C4-2B (cell line): ENCODE data around the gene CALML4.

Experiments used
- ZFX ChIP-seq: fragments of 450-650 bp; IDR thresholded peaks from 2 replicates; pipeline ENCODE4 v1.6.1; 2017
- TF ChIP-seq, protein P1 (sequence below): fragments of 450-650 bp; conservative IDR thresholded peaks from 2 replicates; pipeline ENCODE4 v1.5.1; 2017; ENCODE audit warnings: mild to moderate bottlenecking

DNA sequence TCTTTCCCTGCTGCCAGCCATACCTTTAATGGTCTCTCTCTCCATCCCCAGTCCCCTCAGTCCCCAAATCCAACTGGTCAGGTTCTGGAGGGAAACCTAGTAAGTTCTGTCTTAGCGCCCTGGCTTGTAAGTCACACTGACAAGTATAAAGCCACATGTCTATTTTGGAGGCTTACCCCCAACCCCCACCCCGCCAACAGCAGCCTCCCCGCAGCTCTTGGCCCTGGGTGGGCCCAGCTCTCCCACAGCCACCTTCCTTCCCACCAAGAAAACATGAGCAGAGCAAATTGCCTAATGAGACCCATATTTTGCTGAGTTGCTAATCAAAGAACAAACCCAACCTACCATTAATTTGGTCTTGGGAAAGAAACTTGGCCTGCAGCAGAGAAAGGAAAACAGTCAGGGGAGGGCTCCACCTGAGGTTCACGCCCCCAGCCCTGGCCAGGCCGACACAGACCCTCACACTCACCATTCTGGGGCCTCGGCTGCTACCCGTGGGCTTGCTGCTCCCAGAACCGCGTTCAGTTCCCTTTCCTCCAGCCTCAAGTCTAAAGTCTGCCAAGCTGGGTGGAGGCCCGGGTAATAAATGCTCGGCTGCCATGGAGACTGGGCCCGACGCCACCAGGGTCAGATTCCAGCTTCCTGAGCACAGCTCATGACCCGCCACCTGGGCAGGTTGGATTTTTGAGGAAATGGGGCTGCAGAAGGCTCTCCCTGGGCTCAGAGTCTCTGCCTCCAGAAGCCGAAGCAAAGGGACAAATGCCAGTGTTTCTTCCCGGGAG lies at the start of gene CALML4:
- TF ChIP-seq, protein P1, sequence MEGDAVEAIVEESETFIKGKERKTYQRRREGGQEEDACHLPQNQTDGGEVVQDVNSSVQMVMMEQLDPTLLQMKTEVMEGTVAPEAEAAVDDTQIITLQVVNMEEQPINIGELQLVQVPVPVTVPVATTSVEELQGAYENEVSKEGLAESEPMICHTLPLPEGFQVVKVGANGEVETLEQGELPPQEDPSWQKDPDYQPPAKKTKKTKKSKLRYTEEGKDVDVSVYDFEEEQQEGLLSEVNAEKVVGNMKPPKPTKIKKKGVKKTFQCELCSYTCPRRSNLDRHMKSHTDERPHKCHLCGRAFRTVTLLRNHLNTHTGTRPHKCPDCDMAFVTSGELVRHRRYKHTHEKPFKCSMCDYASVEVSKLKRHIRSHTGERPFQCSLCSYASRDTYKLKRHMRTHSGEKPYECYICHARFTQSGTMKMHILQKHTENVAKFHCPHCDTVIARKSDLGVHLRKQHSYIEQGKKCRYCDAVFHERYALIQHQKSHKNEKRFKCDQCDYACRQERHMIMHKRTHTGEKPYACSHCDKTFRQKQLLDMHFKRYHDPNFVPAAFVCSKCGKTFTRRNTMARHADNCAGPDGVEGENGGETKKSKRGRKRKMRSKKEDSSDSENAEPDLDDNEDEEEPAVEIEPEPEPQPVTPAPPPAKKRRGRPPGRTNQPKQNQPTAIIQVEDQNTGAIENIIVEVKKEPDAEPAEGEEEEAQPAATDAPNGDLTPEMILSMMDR: no peak
- no peak for TF ChIP-seq ZFX
